Pancreas (tissue), 10 donors: ENCODE data around the gene CDH13. TPM values are rescaled to one million over a fixed set of nuclear protein-coding genes. Genes with fewer than 3 reads are reported as not detected.

Experiments
- ATAC-seq, 4 donors: fragments of 200-7000 bp; cut with Tn5 transposase; one replicate each; pipeline versions ENCODE4 v1.8.0 to v1.9.1; 2020; ENCODE audit warnings: mild to moderate bottlenecking in 4 of 4, moderate library complexity in 4 of 4
- DNase-seq, 6 donors: peaks; one replicate each; pipeline ENCODE4 v3.0.0-alpha.2; 2020
- FAIRE-seq: peaks from 2 replicates; lab custom pipeline; 2012; peaks lifted over from hg19 to GRCh38; lab: Jason Lieb, UNC
- H3K27ac ChIP-seq, 4 donors: fragments of 200-600 bp; sonication (generic); 1 replicate in 3 of 4; 2 replicates in 1 of 4; pipeline versions ENCODE4 v1.5.0 to v1.8.0; 2020
- H3K27me3 ChIP-seq, 4 donors: fragments of 200-600 bp; one replicate each; pipeline ENCODE4 v1.8.0; 2021
- H3K36me3 ChIP-seq, 3 donors: fragments of 200-600 bp; sonication (generic) in 1 of 3; one replicate each; pipeline versions ENCODE4 v1.5.0 to v1.8.0; 2020 to 2021
- H3K4me1 ChIP-seq, 3 donors: fragments of 200-600 bp; one replicate each; pipeline ENCODE4 v1.8.0; 2021
- H3K4me3 ChIP-seq, 4 donors: fragments of 200-600 bp; sonication (generic) in 2 of 4; one replicate each; pipeline versions ENCODE4 v1.5.0 to v1.8.0; 2020 to 2021
- H3K9me3 ChIP-seq, 4 donors: fragments of 200-600 bp; one replicate each; pipeline ENCODE4 v1.8.0; 2021
- CTCF ChIP-seq, 4 donors: fragments of 200-600 bp; sonication (generic) in 3 of 4; IDR thresholded peaks; one replicate each; pipeline versions ENCODE4 v1.5.0 to v1.8.0; 2021; ENCODE audit warnings: antibody characterized with exemption in 4 of 4
- WGBS, 2 donors: extraction: QIAGEN DNeasy Blood & Tissue Kit; methylation state at CpG; one replicate each; pipeline ENCODE4 v1.1.7; 2013; 5-methylcytosine and 5-hydroxymethylcytosine counted together
- intact Hi-C, 3 donors: fragments of 100-400 bp; cut with DNase I; formaldehyde crosslinking; loops; one replicate each; pipeline versions ENCODE4 v1.11.1 to v1.14.2; 2022
- polyA plus RNA-seq, 2 donors: library from polyadenylated mRNA; stranded (reverse); fragments of 200-250 nt; gene quantifications; one replicate each; pipeline ENCODE4 v1.2.3, GENCODE V29; 2013
- total RNA-seq, 6 donors: library from RNA; stranded (reverse); fragmentation: NEBNext Ultra II Directional in 4 of 6; extraction: Animal tissue kit (Norgen Biotek cat#: 25700) in 4 of 6; gene quantifications; one replicate each; pipeline versions ENCODE4 v1.2.1 to v1.2.4, GENCODE V29; 2021 to 2023
- donor health status: healthy with polysubstance abuse.
- donor health status: DM: no; HTN: no; CAD: no; lungs with moderate emphysema.
- donor health status: DM: no; HTN: no; CAD: no.
- donor health status: control.
- donor health status: control.
- donor health status: Bipolar disorder and iron deficiency.
- donor health status: DM: yes; HTN: yes; CAD: no.
- donor health status: DM: no; HTN: no; CAD: no.
- donor health status: DM: no; HTN: no; CAD: no.
- donor health status: DM: yes; HTN: yes; CAD: no.

Gene CDH13
- total and polyA plus RNA-seq, 8 donors = 0.12 to 1.0 (median 0.37) TPM

GRCh38 chr16:83136924-83137323 lies 510.2 kb downstream of the CDH13 start:
- H3K27ac ChIP-seq = peak overlapping the region in 2 of 4 donors; percentile 5 to 19
- peak overlapping the region in 2 of 4 donors; percentile 13 to 22 for H3K4me3 ChIP-seq
- H3K27me3 ChIP-seq = no peaks in the 10 kb centered on the region
- H3K36me3 ChIP-seq = no peaks in the 10 kb centered on the region
- no peaks in the 10 kb centered on the region for H3K4me1 ChIP-seq
- TF ChIP-seq CTCF (IDR thresholded peaks at IDR 0.05) = no peak
- no peak for DNase-seq
- H3K9me3 ChIP-seq = no peaks in the 10 kb centered on the region
- intact Hi-C loops = no loop called here
- peak in 1 of 4 donors; percentile 19 for ATAC-seq
- 43 to 53% methylated on average over 5 of the region's 5 CpGs for WGBS, 2 donors
- FAIRE-seq = no peak

- DNase-seq = peak in 1 of 6 donors; percentile 8
Measured at GRCh38 chr16:83137326-83137781, 510.6 kb downstream of the CDH13 start.

GRCh38 chr16:83137894-83138293 lies 511.1 kb downstream of the CDH13 start:
- intact Hi-C loops = no loop called here

More at GRCh38 chr16:83137326-83137781, 510.6 kb downstream of the CDH13 start:
- ATAC-seq (peak in 3 of 4 donors; percentile 48 to 84 (median 83)), FAIRE-seq (no peak)
- WGBS, 2 donors = 6 to 7% methylated on average over 17 of the region's 17 CpGs
- TF ChIP-seq CTCF (IDR thresholded peaks at IDR 0.05) = no peak
- no peaks in the 10 kb centered on the region for H3K9me3 ChIP-seq
- peak overlapping the region in 2 of 4 donors; percentile 13 to 22 for H3K4me3 ChIP-seq
- H3K36me3 ChIP-seq = no peaks in the 10 kb centered on the region
- H3K4me1 ChIP-seq = no peaks in the 10 kb centered on the region
- intact Hi-C loops = no loop called here
- no peaks in the 10 kb centered on the region for H3K27me3 ChIP-seq
- peak overlapping the region in 2 of 4 donors; percentile 5 to 19 for H3K27ac ChIP-seq

GRCh38 chr16:83138512-83138911 lies 511.7 kb downstream of the CDH13 start:
- intact Hi-C loops = no loop called here

More at GRCh38 chr16:83137894-83138293, 511.1 kb downstream of the CDH13 start:
- FAIRE-seq (no peak), ATAC-seq (no peak), DNase-seq (no peak)
- Histone ChIP-seq H3K4me1 (no peaks in the 10 kb centered on the region), H3K4me3 (peak overlapping the region in 1 of 4 donors; percentile 22), H3K27ac (peak overlapping the region in 2 of 4 donors; percentile 5 to 19), H3K9me3 (no peaks in the 10 kb centered on the region), H3K36me3 (no peaks in the 10 kb centered on the region), H3K27me3 (no peaks in the 10 kb centered on the region)
- 59 to 76% methylated on average over 5 of the region's 5 CpGs for WGBS, 2 donors
- no peak for TF ChIP-seq CTCF (IDR thresholded peaks at IDR 0.05)

More at GRCh38 chr16:83138512-83138911, 511.7 kb downstream of the CDH13 start:
- no peak for ATAC-seq
- no peak for FAIRE-seq
- DNase-seq = no peak
- H3K27ac ChIP-seq = no peak overlapping the region
- no peaks in the 10 kb centered on the region for H3K9me3 ChIP-seq
- no peak for TF ChIP-seq CTCF (IDR thresholded peaks at IDR 0.05)
- no peaks in the 10 kb centered on the region for H3K4me1 ChIP-seq
- H3K27me3 ChIP-seq = no peaks in the 10 kb centered on the region
- H3K36me3 ChIP-seq = no peaks in the 10 kb centered on the region
- no peak overlapping the region for H3K4me3 ChIP-seq
- 49 to 69% methylated on average over 7 of the region's 7 CpGs for WGBS, 2 donors
